Adrenal gland (tissue), 5 donors: ENCODE measurements around the gene FAM210A.

Experiments
- CTCF ChIP-seq, 6 experiments: fragments of 450-650 bp in 4 of 6; fragments of 200-600 bp in 2 of 6; sonication (generic) in 1 of 6; IDR thresholded peaks; 1 replicate in 5 of 6; 2 replicates in 1 of 6; pipeline versions ENCODE4 v1.5.1 to v1.8.0; 2016 to 2021; ENCODE audit warnings: antibody characterized with exemption in 6 of 6, mild to moderate bottlenecking in 2 of 6, moderate library complexity in 1 of 6
- POLR2A ChIP-seq, 2 donors: fragments of 450-650 bp; IDR thresholded peaks; one replicate each; pipeline ENCODE4 v1.6.1; 2017; ENCODE audit warnings: antibody characterized with exemption in 2 of 2, mild to moderate bottlenecking in 2 of 2, moderate library complexity in 1 of 2
- donor health status: DM: no; HTN: no; CAD: no.

- TF ChIP-seq POLR2A (IDR thresholded peaks at IDR 0.05) (no peak), CTCF (IDR thresholded peaks at IDR 0.05) (no peak)
Observed at GRCh38 chr18:13688191-13689136, 37.9 kb downstream of the FAM210A start.
